HTERT RPE-1 (cell line): ENCODE results near the gene NEMF.
"Not testable (repeated sequence)": the region's sequence is repeated elsewhere in the genome, so short reads cannot be mapped to it uniquely, and the experiment has no call there.

Experiments
- in situ Hi-C: fragments of 300-500 bp; cut with MboI; formaldehyde crosslinking; loops from 4 replicates; pipeline ENCODE4 v1.14.3; 2020; ENCODE audit warnings: low sequenced_read_pairs

NEMF gene

DNA sequence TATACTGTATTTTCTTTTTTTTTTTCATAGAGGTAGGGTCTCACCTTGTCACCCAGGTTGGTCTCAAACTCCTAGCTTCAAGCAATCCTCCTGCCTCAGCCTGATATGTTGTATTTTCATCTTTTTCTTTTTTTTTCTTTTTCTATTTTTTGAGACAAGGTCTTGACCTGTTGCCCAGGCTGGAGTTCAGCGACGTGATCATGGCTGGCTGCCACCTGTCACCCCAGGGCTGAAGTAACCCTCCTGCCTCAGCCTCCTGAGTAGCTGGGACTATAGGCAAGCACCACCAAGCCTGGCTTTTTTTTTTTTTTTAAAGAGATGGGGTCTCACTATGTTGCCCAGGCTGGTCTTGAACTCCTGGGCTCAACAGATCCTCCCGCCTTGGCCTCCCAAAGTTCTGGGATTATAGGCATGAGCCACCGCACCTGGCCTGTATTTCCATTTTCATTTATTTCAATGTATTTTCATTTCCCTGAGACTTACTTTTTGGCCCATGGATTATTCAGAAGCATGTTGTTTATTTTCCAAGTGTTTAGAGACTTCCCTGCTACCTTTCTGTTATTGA lies 24.1 kb upstream of the NEMF start:
- in situ Hi-C loops, result no loop called here

GRCh38 chr14:49875640-49876198 lies 23.1 kb upstream of the NEMF start:
- in situ Hi-C loops, result no loop called here

- in situ Hi-C loops, result not testable (repeated sequence)
Observed at GRCh38 chr14:49873548-49873947, 21.0 kb upstream of the NEMF start.

DNA sequence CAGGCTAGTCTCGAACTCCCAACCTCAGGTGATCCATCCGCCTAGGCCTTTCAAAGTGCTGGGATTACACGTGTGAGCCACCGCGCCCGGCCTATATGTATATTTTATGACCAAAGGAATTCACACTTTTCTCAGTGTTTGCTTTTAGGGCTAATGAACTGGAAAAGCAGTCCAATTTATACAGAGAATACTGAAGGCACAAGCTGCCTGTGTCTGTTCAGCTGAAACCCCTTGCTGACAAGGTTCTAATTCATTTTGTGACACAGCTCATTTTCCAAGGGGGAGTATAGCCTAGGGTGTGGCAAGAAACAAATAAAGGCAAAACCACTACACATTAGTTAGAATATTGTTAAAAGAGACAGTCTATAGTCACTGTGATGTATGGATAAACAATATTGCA lies 18.3 kb upstream of the NEMF start:
- in situ Hi-C loops, result no loop called here

DNA sequence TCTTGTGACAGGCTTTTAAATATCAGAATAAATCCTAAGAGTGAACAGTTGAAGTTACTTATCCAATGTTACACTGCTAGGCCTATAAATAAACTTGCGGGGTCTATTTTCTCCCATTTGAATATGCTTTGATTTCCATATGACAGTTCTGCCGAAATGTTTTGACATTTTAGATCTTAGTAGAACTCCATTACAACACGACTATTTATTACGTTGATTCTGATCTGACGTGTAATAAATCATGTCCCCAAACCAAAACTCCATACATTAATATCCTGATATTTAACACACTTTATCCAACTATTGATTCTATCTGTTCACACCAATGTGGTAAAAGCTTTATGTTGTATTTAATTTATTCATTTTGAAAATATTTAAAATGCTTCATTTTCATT lies 16.1 kb upstream of the NEMF start:
- in situ Hi-C loops, result no loop called here

DNA sequence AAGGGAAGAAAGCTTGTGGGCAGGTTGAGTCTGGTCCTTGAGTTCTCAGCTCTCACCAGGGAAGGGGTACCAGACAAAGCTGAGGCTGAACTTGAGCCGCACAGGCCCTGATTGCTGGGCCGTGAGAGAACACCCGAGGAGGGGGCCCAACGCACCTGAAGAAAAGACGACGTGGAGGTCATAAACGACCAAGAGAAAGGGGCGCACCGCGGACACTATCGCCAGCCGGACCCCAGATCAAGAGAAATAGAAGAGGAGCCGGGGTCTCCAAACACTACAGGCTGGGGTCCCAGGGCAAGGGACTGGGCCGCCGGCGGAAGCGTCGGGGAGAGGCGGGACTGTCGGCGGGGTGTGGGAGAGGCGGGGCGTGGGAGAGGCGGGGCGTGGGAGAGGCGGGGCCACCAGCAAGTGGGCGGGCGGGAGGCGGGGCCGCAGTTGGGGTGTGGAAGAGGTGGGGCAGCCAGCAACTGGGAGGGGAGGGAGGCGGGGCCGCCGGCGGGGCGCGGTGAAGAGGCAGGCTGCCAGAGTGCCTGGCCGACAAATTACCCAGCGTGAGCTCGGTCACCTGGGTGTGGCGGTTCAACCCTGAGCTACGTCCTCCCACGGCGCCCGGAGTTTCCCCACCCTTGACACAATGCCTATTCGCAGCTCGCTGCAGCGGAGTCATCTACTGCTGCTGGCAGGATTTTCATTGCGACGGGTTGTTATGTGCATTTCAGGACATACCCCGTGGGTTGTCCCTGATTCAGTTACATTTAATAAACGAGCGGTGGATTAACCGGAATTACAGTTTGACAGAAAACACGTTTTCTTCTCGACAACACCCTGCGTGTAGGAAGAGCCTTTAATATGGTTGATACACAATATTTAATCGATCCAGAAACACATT lies 15.5 kb upstream of the NEMF start:
- in situ Hi-C loops, result no loop called here

DNA sequence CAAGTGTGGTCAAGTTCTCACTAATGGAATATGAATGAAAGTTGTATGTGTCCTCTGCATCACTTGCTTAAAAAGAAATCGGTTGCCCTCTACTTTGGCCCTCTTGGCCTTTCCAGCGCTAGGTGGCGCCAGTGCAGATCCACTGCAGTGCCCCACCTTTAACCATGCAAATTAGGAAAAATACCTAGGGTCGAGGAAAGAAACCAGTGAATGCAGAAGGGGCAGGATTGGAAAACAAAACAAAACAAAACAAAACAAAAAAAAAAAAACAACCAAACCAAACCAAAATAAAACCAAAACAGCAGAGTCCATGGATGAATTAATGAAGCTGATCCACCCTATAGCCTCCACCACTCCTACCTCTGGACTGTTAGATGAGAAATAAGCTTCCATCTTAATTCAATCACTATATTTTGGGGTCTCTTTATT lies 12.9 kb upstream of the NEMF start:
- in situ Hi-C loops, result no loop called here

DNA sequence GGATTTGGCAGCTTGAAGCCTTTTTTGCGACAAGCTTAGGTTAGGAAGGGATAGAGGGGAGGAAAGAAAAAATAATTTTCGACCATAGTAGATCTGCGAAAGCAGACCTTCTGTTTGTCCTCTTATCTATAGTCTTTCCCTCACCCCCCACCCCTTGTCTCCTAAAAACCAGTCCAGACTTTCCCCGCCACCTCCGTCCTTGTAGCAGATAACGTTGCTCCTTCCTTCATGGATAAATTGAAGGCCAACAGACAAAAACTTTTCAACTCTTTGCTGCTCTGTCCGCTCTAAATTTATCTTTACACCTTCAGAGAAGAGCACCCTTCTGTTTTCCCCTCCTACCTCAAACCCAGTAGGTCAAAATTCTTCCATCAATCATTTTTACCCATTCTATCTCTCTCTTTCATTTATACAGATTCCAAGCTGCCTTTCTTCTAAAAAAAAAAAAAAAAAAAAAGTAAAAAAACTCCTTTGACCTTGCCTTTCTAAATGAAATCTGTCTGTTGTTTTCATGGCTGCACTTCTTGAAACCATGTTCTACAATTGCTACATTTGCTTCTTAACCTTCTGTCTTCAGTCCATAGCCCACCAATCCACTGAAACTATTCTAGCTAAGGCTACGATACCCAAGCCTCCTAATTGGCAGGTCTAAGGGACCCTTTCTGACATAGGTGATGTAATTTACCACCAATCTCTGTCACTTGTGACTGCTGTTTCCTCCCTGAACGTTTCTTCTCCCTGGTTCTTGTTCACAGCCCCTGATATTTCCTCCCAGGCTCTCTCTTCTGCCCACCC lies 11.1 kb upstream of the NEMF start:
- in situ Hi-C loops, result no loop called here

- in situ Hi-C loops, result no loop called here
Observed at GRCh38 chr14:49862089-49862673, 9.6 kb upstream of the NEMF start.

DNA sequence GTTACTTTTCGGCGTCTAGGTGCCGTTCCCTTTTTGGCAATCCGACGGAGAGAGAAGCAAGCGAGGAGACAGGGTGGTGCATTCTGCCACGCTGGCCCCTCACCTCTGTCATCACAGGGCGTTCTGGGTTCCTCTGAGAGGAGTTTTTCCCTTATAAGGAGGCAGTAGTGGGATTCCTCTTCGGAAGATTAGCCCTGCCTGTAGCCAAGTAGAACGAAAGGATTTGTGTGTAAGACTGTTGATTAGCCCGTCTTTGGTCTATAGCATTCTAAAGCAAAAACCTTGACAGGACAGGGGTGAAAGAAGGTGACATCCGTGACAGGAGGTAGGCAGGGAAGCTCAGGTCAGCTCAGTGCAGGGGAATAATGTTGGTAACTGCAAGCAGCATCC lies 9.1 kb upstream of the NEMF start:
- in situ Hi-C loops, result no loop called here

DNA sequence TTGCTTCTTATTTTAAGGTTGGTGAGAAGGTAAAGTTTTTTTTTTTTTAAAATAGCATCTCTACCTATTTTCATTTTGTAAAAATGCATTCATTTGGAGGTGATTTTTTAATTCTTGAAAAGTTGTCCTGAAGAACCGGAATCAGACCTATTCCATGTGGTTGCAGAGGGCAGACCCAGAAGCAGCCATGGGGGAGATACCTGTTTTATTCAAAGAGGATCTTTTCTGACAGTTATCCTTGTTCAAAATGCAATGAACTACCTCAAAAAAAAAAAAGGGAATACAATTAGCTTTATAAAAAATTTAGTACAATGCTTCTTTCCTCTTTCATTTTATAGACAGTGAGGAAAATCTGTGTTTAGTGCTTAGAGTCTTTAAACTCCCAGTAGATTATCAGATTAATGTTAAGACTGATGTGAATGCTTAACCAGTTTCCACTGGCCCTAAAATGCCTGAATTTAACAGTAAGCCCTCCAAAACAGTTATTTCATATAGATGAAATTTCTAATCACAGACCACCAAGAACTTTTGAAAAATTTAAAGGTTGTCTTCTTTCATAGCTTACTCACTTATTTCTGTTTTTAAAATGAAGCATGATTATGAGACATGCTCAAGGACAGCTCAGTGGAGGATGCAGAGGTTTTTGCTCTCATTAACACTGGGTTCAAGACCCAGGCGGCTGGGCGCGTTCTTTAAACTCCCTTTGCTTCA lies 8.6 kb upstream of the NEMF start:
- in situ Hi-C loops, result no loop called here

GRCh38 chr14:49858383-49858782 lies 5.8 kb upstream of the NEMF start:
- in situ Hi-C loops, result no loop called here

- in situ Hi-C loops, result no loop called here
Observed at GRCh38 chr14:49857427-49858003, 4.9 kb upstream of the NEMF start.

- in situ Hi-C loops, result no loop called here
Observed at GRCh38 chr14:49853572-49854375, 1.2 kb upstream of the NEMF start.

DNA sequence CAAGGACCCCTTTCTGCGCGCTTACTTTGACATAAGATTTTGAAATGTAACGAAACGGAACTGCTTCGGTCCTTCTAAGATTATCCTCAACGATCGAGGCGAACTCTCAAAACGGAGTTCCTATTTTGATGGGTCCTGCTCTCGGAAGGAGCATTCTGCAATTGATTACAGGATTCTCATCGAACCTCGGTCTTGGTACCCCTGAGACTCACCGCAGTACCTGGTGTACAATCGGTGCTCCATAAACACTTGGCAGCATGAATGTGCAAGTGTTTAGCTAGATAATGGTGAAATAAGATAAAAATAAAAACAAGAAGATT lies 530 bp upstream of the NEMF start:
- in situ Hi-C loops, result no loop called here

DNA sequence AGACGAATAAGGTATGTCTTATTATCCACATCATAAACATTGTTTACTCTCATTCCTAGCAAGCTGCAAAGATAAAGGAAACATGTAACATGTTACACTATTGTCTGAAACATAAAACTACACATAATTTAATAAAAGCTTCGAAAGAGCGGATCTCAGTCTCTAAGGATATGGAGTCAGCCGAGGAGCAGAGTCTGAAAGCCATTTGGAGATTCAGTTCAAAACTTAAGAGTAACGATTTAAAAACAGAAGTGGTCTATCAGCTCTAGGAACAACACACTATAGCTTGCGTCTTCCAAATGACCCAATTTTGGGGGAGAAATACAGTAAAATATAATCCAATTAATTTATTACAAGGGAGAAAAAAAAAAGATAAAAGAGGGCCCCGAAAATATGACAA lies 775 bp downstream of the NEMF start:
- in situ Hi-C loops, result no loop called here

DNA sequence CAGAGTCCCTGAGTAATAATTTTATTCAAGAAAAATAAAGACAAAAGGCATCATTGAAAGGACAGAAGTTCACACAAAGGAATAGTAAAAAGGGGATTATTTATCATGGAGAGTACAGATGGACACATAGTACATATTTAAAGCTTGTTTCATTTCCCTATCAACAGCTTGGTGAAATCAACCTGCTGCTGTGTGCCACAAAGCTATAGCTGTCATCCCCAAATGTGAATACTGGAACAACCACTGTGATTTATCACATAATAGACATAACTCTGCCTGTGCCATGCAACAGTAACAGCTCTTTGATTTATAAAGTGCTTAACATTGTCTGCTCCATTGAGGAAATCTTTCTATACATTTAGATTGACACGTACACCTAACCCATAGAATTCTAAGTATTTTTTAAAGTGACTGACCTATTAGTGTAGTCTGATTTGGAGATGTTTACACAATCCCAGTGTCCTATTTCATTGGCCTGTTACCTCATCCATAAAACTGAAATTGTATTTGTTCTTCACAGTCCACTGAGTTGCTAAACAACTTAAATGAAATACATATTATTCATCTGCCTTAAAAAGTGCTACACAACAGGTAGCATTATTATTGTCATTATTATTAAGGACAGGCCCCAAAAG lies 3.3 kb downstream of the NEMF start:
- in situ Hi-C loops, result no loop called here

GRCh38 chr14:49828640-49829039 lies 23.9 kb downstream of the NEMF start:
- in situ Hi-C loops, result no loop called here

- in situ Hi-C loops, result no loop called here
Observed at GRCh38 chr14:49820176-49820575, 32.4 kb downstream of the NEMF start.
